Left ventricle myocardium superior (tissue), 1 donor: ENCODE measurements around the gene USP4. TPM values are rescaled to one million over a fixed set of nuclear protein-coding genes. Genes with fewer than 3 reads are reported as not detected.
"Not testable (repeated sequence)": the region's sequence is repeated elsewhere in the genome, so short reads cannot be mapped to it uniquely, and the experiment has no call there.

Source experiments
- ATAC-seq: fragments of 200-7000 bp; cut with Tn5 transposase; one replicate; pipeline ENCODE4 v1.9.1; 2020; ENCODE audit warnings: mild to moderate bottlenecking, moderate library complexity
- DNase-seq: peaks from one replicate; pipeline ENCODE4 v3.0.0-alpha.2; 2020
- intact Hi-C: fragments of 100-400 bp; cut with micrococcal nuclease; formaldehyde crosslinking; loops from one replicate; pipeline ENCODE4 v1.11.0; 2022
- microRNA-seq: library from miRNA; unstranded; fragments of <30 nt; microRNA quantifications from one replicate; pipeline ENCODE4 v1.2.0, GENCODE V29; 2020; ENCODE audit warnings: borderline number of aligned reads
- total RNA-seq: library from RNA; stranded (reverse); fragmentation: NEBNext Ultra II Directional; extraction: Animal tissue kit (Norgen Biotek cat#: 25700); gene quantifications from one replicate; pipeline ENCODE4 v1.2.1, GENCODE V29; 2021
- donor health status: DM: no; HTN: yes; CAD: no; lungs with severe emphysema.

Gene USP4
- total RNA-seq, 1 donor from 2014 or later: 37.3 TPM

DNA sequence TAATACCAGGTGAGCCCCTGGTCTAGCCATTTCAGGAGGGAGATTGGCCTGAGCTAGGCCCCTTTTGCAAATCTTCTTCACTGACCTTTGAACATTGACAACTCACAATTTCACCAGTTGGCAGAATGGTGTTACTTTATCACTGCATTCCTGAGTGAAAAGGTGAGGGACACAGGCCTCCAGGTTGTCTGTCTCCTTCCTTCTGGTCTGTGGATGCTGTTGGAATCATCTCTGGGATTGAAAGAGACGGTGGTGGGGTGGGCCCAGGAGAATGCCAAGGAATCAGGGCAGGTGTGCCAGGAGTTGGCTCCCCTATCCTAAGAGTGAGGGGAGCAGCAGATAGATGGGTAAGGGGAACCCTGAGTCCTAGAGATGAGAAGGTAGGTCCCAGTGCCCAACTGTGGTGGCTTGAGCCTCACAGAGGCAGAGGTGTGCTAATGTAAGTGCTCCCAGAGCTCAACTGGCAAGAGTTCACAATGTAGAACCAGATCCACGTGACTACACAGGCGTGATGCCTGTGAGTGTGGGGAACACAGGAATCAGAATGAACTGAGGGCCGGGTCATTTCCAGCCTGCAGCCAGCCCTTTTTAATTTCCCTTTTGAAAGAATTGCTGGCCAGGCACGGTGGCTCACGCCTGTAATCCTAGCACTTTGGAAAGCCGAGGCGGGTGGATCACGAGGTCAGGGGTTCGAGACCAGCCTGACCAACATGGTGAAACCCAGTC lies 74.0 kb downstream of the USP4 start:
- DNase-seq (no peak), ATAC-seq (peak; percentile 52)
- intact Hi-C loops: no loop called here

DNA sequence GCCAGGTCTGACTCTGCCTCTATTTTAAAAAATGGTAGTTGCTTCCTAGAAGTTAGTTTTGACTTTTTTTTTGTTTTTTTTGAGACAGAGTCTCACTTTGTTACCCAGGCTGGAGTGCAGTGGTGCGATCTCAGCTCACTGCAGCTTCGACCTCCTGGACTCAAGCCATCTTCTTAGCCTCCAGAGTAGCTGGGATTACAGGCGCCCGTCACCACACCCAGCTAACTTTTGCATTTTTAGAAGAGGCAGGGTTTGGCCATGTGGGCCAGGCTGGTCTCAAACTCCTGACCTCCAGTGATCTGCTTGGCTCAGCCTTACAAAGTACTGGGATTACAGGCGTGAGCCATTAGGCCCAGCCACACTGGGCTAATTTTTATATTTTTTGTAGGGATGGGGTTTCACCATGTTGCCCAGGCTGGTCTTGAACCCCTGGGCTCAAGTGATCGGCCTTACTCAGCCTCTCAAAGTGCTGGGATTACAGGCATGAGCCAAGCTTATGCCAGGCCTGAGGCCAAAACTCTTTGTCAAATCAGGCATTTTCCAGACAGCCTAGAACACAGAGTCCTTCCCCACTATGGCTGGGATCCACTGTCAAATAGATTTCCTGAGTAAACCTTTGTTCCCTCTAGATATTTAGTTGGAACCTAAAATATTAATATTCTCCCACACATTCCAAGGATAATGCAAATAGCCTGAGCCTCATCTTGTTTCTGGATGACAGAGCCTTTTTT lies 76.5 kb downstream of the USP4 start:
- ATAC-seq (peak; percentile 35), DNase-seq (no peak)
- intact Hi-C loops: no loop called here

DNA sequence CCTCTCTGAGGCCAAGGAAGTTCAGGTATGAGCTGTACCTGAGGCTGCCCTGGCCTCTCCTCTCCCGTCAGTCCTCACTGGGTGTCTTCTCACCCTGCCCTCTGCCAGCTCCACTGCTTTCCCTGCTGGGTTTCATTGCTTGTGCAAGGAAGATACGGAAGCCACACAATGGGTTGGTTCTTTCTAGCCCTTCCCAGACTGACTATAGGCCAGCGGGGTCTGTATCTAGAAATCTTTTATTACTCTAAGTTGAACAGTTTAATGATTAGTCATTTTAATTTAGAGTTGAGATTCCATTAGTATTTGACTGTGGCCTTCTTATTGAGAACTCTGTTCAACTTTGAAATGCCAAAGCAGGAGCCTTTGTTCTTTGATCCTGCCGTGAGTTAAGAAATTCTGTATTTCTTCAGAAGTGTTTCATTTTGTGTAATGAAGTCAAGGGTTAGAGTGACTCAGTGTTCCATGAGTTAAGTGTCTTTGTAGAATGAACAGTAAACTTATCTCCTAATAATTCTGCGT lies 79.0 kb downstream of the USP4 start:
- DNase-seq: no peak
- ATAC-seq: no peak
- intact Hi-C loops: no loop called here

DNA sequence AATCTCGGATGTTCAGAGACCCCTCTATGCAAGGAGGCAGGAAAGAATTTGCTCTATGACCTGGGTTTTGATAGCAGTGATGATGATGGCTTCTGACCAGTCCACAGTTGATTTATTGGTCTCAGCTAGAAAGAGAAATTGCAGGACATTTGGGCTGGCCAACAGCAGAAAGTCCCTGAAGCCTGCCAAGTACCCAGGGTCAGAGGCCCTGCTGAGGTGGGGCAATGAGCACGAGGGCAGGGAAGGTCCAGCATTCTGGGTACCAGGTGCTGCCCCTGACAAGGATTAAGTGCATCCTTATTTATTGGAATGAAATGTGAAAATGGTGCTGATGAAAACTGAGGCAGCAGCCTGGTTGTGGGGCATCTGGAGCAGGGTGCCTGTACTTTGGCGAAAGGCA lies 82.7 kb downstream of the USP4 start:
- intact Hi-C loops: no loop called here
- ATAC-seq (no peak), DNase-seq (no peak)

DNA sequence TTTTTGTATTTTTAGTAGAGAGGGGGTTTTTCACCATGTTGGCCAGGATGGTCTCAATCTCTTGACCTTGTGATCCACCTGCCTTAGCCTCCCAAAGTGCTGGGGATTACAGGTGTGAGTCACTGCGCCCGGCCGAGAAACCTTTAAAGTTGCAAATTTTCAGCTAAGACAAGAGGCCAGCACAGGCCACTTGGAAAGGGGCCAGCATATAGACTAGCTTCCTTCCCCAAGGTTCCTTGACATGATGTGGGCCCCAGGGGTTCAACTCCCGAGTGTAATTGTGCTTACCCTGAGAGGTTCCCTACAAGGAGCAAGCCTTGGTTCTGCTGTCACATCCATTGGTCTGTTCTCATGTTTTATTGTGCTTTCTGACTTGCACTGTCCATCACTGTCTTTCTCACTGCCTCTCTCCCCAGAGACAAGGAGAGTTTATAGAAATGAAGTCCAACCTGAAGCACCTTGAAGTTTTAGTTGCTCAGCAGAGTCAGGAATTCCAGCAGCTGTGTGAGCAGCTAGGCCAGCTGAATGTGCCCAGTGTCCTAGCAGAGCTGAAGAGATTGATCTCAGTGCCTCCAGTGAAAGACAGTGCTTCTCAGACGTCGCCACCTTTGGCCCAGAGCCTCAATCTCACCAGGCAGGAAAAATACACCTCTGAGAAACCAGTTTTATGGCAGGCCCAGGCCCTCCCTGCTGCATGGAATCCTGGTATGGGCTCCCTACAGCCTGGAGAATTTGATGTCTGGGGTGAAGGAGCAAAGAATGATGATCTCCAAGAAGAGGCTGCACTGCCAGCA lies 83.9 kb downstream of the USP4 start:
- intact Hi-C loops: no loop called here
- ATAC-seq (no peak), DNase-seq (no peak)

DNA sequence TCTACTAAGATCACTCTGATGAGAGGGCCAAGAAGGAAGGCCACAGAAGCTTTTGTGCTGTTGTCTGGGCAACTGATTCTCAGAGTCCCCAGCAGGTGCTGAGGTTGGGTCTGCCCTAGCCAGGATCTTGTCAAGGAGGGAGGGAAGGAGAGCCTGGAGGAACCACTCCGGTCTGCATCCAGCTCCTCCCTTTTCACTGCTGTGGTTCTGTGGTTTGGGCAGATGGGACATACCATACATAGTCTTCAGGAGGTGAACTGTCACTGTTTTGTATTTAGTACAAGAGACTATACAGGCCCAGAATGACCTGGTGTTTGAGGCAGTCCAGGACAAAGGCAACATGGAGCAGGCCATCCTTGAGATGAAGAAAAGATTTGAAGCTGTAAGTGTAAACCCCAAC lies 84.7 kb downstream of the USP4 start:
- DNase-seq: no peak
- intact Hi-C loops: no loop called here
- no peak for ATAC-seq

GRCh38 chr3:49253512-49253911 lies 86.3 kb downstream of the USP4 start:
- intact Hi-C loops: no loop called here

DNA sequence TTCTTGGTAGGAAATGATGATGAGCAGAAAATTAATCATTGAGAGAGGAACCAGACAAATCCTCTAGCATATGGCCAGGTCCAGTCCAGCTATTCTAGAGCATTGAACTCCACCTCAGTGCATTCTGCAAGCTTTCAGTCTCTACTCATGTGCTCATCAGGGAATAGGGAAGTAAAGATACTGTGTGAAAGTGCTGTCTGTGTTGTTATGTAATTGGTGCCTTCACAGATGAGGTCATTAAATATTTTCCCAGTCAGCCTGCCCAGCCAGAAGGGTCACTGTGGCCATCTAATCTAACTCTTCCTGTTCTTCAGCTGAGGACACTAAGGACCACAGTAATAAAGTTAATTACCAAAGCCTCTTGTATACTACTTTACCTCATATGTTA lies 91.0 kb downstream of the USP4 start:
- ATAC-seq: peak; percentile 96
- intact Hi-C loops: no loop called here
- DNase-seq: no peak

More at GRCh38 chr3:49253512-49253911, 86.3 kb downstream of the USP4 start:
- no peak for ATAC-seq
- DNase-seq: no peak

DNA sequence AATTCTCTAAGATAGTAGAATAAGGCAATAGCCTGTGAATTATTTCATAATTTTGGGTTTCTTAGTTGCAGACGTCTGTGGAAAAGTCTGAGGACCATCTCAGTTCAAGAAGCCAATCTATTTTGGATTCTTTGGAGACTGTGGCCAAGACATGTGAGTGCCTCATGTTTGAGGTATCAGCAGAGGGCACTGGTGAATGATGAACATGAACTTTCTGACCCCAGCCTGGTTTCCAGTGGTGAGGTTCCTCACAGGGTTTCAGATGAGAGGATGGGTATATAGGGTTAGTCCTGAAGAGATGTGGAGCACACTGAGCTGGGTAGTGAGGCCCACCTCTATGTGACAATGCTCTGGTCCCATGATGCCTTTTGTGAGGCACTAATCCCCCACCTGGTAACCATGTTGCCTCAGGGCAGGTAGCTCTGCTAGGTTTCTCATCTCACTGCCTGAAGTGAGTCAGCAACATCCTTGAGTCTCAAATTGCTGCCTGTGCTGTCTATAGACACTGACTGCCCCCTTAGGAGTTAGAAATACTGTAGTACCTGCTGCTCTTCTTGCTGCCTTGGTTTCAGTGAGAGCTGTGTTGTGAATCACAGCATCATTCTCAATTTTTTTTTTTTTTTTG lies 95.2 kb downstream of the USP4 start:
- peak; percentile 11 for ATAC-seq
- DNase-seq: no peak
- intact Hi-C loops: no loop called here

DNA sequence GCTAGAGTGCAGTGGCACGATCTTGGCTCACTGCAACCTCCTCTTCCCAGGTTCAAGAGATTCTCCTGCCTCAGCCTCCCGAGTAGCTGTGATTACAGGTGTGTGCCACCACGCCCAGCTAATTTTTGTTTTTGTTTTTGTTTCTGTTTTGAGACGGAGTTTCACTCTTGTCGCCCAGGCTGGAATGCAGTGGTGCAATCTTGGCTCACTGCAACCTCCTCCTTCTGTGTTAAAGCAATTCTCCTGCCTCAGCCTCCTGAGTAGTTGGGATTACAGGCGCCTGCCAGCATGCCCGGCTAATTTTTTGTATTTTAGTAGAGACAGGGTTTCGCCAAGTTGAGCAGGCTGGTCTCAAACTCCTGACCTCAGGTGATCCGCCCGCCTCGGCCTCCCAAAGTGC lies 99.8 kb downstream of the USP4 start:
- intact Hi-C loops, ATAC-seq, DNase-seq: not testable (repeated sequence)

DNA sequence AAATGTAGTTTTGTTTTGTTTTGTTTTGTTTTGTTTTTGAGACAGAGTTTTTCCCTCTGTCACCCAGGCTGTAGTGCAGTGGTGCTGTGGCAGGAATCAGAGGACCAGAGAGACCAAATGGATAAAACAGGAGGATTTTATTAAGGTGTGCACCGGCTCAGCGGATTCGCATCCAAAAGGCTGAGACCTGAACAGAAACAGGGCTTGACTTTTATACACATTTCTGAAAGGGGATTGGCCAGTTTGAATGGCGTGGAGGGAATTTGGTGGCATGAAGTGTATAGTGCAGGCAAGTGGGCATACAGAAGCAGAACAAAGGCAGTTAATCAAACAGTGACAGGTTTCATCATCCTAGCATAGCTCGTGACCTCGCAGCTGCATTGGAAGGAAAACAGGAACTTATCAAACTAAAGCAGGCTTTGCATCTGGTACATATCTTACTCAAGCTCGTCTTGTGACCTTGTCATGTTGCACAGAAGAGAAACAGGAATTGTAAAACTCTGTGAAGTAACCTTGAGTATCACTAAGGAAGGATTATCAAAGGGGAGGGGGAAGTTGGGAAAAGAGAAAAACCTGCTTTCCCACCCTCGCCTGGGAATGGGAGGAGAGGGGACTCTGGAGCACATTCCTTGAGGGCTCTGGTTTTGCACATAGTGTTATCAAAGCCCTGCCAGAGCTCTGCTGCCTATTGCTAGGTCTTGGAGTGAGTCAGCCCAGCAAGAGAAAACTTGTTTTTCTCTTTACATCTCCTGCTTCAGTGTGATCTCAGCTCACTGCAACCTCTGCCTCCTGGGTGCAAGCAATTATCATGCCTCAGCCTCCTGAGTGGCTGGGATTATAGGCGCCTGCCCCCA lies 101.4 kb downstream of the USP4 start:
- intact Hi-C loops: no loop called here
- peak; percentile 88 for ATAC-seq
- DNase-seq: no peak

GRCh38 chr3:49237344-49237743 lies 102.5 kb downstream of the USP4 start:
- ATAC-seq: no peak
- DNase-seq: no peak
- intact Hi-C loops: no loop called here

DNA sequence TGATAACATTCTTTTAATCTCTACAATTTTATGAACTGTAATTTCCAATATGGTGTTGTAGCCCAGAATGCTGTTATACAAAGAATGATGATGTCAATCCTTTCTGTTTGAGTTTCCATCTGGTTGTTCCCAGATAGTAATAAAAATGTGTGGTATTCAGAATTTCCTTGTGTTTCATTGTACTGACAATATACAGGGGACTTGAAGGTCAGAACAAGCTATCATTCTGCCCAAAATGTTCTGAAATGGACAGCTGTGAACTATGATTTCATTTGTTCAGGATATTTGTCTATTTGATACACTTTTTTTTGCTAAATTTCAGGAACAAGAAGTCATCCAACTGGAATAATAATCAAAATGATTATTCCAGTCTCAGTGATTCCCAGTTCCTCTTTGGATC lies 103.6 kb downstream of the USP4 start:
- intact Hi-C loops: no loop called here
- ATAC-seq: no peak
- no peak for DNase-seq

GRCh38 chr3:49228817-49229216 lies 111.0 kb downstream of the USP4 start:
- ATAC-seq, DNase-seq, intact Hi-C loops: not testable (repeated sequence)

Small RNA genes lying within 50 kb of the gene (microRNA-seq; reads per million reads assigned to microRNA genes)
- not detected for gene MIR4271

Other genes starting within 250 kb of the USP4 start
- gene QRICH1, start 246.0 kb downstream of the USP4 start, total RNA-seq: 61.9 TPM
- gene QARS1, start 235.3 kb downstream of the USP4 start, total RNA-seq: 227 TPM
- 64.6 TPM for gene USP19, start 219.2 kb downstream of the USP4 start, total RNA-seq
- gene LAMB2, start 207.0 kb downstream of the USP4 start, total RNA-seq: 798 TPM
- gene CCDC71, start 173.7 kb downstream of the USP4 start, total RNA-seq: 10.2 TPM
- gene KLHDC8B, start 168.5 kb downstream of the USP4 start, total RNA-seq: 95.1 TPM
- 3.0 TPM for gene C3orf62, start 62.8 kb downstream of the USP4 start, total RNA-seq
- gene GPX1, start 18.3 kb upstream of the USP4 start, total RNA-seq: 113 TPM
- 266 TPM for gene RHOA, start 71.9 kb upstream of the USP4 start, total RNA-seq
- gene TCTA, start 72.4 kb upstream of the USP4 start, total RNA-seq: 14.9 TPM
- 30.5 TPM for gene AMT, start 82.4 kb upstream of the USP4 start, total RNA-seq
- gene NICN1, start 89.3 kb upstream of the USP4 start, total RNA-seq: 16.8 TPM
- 144 TPM for gene DAG1, start 130.2 kb upstream of the USP4 start, total RNA-seq
- gene BSN, start 214.4 kb upstream of the USP4 start, total RNA-seq: 0.30 TPM